RKO (cell line): ENCODE data around the gene BTNL3.
A peak's percentile ranks its signal among the peaks of the same experiment; 100 is the strongest.
"Not testable (repeated sequence)": the region's sequence is repeated elsewhere in the genome, so short reads cannot be mapped to it uniquely, and the experiment has no call there.

Experiments used
- DNase-seq: peaks from one replicate; pipeline ENCODE4 v3.0.0-alpha.2; 2016; ENCODE audit warnings: low spot score

BTNL3 gene, protein sequence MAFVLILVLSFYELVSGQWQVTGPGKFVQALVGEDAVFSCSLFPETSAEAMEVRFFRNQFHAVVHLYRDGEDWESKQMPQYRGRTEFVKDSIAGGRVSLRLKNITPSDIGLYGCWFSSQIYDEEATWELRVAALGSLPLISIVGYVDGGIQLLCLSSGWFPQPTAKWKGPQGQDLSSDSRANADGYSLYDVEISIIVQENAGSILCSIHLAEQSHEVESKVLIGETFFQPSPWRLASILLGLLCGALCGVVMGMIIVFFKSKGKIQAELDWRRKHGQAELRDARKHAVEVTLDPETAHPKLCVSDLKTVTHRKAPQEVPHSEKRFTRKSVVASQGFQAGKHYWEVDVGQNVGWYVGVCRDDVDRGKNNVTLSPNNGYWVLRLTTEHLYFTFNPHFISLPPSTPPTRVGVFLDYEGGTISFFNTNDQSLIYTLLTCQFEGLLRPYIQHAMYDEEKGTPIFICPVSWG

DNA sequence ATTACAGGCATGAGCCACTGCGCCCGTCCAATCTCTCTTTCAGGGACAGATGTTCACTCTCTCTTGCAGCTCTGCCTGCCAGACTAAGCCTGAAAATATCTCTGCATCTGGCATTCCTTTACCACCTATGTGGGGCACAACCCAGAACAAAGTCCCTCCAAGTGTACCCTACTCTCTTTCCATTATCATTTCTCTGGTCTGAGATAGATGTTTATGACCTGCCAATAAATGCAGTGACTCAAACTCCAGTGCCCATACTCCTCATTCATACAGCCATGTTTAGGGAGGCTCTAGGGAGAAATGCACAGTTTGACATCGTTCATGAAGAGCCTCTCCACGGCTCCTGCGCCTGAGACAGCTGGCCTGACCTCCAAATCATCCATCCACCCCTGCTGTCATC, at the start of gene BTNL3:
TSS of gene BTNL3 (plus strand) at position 255 of the 400 bp plus-strand sequence. CDS start 183 bp downstream, outside the sequence.
- DNase-seq, result no peak

DNA sequence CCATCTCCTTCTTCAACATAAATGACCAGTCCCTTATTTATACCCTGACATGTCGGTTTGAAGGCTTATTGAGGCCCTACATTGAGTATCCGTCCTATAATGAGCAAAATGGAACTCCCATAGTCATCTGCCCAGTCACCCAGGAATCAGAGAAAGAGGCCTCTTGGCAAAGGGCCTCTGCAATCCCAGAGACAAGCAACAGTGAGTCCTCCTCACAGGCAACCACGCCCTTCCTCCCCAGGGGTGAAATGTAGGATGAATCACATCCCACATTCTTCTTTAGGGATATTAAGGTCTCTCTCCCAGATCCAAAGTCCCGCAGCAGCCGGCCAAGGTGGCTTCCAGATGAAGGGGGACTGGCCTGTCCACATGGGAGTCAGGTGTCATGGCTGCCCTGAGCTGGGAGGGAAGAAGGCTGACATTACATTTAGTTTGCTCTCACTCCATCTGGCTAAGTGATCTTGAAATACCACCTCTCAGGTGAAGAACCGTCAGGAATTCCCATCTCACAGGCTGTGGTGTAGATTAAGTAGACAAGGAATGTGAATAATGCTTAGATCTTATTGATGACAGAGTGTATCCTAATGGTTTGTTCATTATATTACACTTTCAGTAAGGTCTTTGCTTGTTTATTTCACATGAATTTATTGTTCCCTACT, 38.2 kb upstream of the BTNL3 start:
- peak; percentile 56 for DNase-seq

GRCh38 chr5:180959661-180960060, 29.0 kb upstream of the BTNL3 start:
- no peak for DNase-seq

DNA sequence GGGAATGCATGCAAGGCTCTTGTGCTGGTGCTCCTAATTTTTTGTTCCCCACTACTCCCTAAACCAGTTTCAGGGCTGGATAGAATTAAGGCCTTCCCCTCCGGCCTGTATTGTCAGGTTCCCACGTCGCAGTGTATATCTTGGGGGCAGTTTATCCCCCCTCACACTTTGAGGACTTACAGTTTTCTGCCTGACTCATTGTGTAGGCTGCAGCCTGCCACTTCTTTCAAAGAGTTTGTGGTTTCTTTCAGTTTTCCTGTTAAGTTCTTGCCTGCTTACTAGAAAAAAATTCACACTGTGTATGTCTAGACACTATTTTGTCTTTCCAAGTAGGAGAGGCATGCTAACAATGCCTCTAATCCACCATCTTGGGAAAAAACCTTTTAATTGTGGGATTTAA, 28.4 kb upstream of the BTNL3 start:
- DNase-seq, result no peak

- DNase-seq, result no peak
Measured at GRCh38 chr5:180969406-180969805, 19.2 kb upstream of the BTNL3 start.

GRCh38 chr5:180970336-180970735, 18.3 kb upstream of the BTNL3 start:
- no peak for DNase-seq

DNA sequence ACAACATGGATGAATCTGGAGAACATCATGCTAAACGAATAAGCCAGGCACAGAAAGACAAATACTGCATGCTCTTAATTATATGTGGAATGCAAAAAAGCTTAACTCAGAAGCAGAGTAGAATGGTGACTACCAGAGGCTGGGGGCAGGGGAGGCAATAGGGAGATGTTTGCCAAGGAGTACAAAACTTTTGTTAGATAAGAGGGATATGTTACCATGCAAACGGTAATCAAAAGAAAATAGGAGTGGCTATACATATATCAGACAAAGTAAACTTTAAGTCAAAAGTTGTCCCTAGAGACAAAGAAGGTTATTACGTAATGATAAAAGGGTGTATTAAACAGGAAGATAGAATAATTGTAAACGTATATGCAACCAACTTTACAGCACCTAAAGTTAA, 17.8 kb upstream of the BTNL3 start:
- no peak for DNase-seq

DNA sequence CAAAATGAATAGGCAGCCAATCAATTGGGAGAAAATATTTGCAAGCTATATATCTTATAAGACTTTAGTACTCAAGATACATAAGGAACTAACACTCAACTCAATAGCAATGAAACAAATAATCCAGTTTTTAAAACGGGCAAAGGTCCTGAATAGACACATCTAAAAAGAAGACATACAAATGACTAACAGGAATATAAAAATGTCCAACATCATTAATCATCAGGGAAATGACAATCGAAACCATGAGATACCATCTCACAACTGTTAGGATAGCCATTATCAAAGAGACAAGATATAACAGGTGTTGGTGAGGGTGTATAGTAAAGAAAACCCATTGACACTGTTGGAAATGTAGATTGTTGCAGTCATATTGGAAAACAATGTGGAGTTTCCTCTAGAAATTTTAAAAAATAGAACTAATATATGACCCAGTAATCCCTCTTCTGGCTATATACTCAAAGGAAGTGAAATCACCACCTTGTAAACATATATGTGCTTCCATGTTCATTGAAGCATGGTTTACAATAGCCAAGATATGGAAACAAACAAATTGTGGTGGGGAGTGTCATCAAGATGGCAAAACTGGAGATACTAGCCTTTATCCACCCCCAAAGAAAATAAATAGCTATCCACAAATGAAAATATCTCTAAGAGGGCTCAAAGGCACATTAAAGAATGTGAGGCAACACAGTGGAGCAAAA, 13.9 kb upstream of the BTNL3 start:
- DNase-seq, result no peak

GRCh38 chr5:180975338-180975737, 13.3 kb upstream of the BTNL3 start:
- DNase-seq, result no peak

GRCh38 chr5:180976518-180976917, 12.1 kb upstream of the BTNL3 start:
- DNase-seq, result no peak

- DNase-seq, result no peak
Measured at GRCh38 chr5:180977852-180978251, 10.8 kb upstream of the BTNL3 start.

DNA sequence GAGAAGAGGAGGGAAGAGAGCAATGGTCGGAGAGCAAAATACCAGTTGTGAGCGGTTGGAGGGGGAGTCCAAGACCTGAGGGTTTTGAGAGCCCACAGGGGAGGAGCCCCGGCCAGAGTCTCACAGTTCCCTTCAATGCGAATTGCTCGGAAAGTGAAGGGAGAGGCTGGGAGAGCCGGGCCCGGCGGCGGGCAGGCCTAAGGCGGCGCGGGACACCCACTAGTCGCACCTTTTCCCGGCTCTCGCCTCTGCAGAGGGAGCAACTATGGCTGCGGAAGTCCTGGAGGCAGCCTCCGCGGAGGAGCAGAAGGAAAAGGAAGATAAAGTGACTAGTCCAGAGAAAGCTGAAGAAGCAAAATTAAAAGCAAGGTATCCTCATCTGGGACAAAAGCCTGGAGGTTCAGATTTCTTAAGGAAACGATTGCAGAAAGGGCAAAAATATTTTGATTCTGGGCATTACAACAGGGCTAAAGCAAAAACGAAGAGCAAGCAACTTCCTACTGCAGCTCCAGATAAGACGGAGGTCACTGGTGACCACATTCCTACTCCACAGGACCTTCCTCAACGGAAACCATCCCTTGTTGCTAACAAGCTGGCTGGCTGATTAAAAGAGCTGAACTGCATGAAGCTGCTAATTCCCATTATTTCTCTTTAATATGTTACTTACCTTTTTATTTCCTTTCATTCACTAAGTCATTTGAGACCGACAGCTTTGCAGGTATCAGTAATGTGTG, 6.5 kb upstream of the BTNL3 start:
- no peak for DNase-seq

DNA sequence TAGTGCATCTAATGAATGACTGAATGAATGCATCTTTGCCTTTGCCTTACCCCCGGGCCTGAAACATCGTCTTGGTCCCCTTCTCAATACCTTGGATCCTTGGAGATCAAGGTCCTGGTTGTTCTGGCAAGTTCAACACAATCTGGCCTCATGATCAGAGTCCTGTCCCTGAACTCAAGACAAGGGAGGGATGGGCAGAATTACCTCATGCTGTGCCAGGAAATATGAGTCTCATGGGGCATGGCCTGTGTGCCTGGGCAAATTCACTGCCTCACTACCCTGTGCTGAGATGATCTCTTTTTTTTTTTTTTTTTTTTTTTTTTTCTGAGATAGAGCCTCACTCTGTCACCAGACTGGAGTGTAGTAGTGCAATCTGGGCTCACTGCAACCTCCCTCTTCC, 630 bp upstream of the BTNL3 start:
- DNase-seq, result no peak

DNA sequence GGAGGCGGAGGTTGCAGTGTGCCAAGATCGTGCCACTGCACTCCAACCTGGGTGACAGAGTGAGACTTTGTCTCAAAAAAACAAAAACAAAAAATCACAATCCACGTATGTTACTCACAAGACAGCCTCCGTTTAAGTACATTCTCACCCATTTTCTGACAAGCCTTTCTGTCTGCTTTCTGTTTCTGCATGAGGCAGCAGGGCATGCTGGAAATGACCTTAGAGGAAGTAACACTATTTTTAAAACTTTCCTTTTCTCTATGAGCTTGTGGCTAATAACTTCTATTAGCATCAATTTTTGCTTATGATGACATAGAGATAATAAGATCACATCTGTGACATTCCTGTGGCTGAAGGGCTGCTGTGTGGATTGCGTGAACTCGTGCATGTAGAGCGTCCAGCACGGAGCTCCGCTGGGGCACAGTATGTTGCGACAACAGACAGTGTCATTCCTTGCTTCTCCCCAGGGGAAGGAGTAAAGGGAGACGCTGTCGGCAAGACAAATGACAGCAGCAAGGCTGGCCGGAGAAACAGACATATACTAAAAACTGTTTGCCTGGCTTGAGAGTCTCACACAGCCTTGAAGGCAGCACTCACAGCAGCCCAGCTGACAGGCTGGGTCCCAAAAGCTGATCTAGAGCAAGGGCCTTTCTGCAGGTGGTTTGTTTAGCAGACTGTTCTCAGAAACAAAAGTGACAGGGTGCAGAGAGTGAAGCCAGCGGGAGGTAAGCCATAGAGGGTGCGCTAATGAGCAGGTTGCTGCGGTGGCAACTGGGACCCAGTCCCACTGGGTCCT, 1.6 kb downstream of the BTNL3 start:
- no peak for DNase-seq

DNA sequence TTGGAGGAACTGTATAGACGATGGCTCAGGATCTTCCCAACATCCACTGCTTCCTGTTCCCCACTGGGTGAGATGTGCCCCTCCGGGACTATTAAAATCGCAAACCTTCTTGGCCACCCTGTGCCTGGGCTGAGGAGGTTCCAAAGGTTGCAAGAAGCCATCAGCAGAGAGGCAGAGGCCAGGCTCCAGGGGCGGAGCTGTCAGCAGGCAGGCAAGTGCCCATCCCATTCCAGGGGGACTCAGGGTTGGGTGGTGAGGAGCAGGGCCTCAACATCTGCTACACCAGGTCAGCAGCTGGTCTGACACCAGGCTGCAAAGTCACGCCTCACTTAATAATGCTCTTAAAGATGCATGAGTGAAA, 2.2 kb downstream of the BTNL3 start:
- no peak for DNase-seq

DNA sequence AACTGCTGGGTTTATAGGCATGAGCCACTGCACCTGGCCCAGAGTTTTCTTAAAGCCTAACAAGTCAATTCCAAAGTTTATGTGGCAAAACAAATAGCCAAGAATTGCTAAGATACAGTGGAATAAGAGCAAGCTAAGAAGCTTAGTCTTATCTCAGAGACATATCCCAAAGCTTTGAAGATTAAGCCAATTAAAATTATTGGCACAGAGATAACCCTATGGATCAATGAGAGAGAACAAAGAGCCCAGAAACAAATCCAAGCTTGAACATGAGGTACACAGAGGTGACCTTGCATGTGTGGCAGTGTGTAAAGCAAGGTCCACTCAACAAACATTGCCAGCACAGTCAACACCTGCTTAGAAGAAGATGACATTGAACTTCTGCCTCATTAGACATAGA, 13.3 kb downstream of the BTNL3 start:
- DNase-seq, result no peak

DNA sequence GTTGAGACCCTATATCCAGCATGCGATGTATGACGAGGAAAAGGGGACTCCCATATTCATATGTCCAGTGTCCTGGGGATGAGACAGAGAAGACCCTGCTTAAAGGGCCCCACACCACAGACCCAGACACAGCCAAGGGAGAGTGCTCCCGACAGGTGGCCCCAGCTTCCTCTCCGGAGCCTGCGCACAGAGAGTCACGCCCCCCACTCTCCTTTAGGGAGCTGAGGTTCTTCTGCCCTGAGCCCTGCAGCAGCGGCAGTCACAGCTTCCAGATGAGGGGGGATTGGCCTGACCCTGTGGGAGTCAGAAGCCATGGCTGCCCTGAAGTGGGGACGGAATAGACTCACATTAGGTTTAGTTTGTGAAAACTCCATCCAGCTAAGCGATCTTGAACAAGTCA, 17.1 kb downstream of the BTNL3 start:
- no peak for DNase-seq

DNA sequence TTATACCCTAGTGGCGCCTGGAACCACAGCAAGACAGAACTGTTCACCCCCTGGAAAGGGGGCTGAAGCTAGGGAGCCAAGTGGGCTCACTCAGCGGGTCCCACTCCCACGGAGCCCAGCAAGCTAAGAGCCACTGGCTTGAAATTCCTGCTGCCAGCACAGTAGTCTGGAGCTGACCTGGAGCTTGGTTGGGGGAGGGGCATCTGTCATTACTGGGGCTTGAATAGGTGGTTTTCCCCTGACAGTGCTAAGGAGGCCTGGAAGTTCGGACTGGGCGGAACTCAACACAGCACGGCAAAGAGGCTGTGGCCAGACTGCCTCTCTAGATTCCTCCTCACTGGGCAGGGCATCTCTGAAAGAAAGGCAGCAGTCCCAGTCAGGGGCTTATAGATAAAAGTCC, 19.5 kb downstream of the BTNL3 start:
- DNase-seq, result no peak

GRCh38 chr5:181010018-181010417, 21.4 kb downstream of the BTNL3 start:
- DNase-seq, result not testable (repeated sequence)

- DNase-seq, result not testable (repeated sequence)
Measured at GRCh38 chr5:181014654-181015053, 26.0 kb downstream of the BTNL3 start.

- not testable (repeated sequence) for DNase-seq
Measured at GRCh38 chr5:181017448-181017847, 28.8 kb downstream of the BTNL3 start.
